B cell (primary cell): ENCODE measurements around the gene FKBP14. TPM values are rescaled to one million over a fixed set of nuclear protein-coding genes. Genes with fewer than 3 reads are reported as not detected.

Source experiments
- ATAC-seq: fragments of 200-7000 bp; cut with Tn5 transposase; one replicate; pipeline ENCODE4 v1.10.0; 2021; ENCODE audit warnings: low read depth, mild to moderate bottlenecking, moderate number of reproducible peaks, moderate library complexity
- CTCF ChIA-PET: fragments of 350-600 bp; sonication (Branson Sonifier 250); formaldehyde crosslinking; loops from one replicate; lab custom pipeline; 2021; ENCODE audit warnings: antibody characterized with exemption, inconsistent platforms; lab: Charles Lee
- POLR2A ChIA-PET: fragments of 350-600 bp; sonication (Branson Sonifier 250); formaldehyde crosslinking; loops from one replicate; lab custom pipeline; 2021; ENCODE audit warnings: antibody characterized with exemption; lab: Charles Lee
- DNase-seq: peaks from one replicate; pipeline ENCODE4 v3.0.0; 2013
- H2AFZ ChIP-seq: 2 replicates; pipeline ENCODE4 v1.6.1; 2012; ENCODE audit warnings: mild to moderate bottlenecking, low read depth, low read length; ENCODE audit not compliant: insufficient read depth, poor library complexity, severe bottlenecking
- H3K27ac ChIP-seq, 2 donors: 1 replicate in 1 of 2; 2 replicates in 1 of 2; pipeline ENCODE4 v1.5.1; 2012 to 2013; ENCODE audit warnings: low read length in 2 of 2, mild to moderate bottlenecking in 2 of 2, moderate library complexity in 1 of 2
- H3K27me3 ChIP-seq, 4 experiments: fragments of 200-600 bp in 1 of 4; sonication (generic) in 1 of 4; replicated peaks in 1 of 4; 1 replicate in 2 of 4; 2 replicates in 2 of 4; pipeline versions ENCODE4 v1.6.1 to v1.7.0; 2013 to 2016; ENCODE audit warnings: low read length in 3 of 4, mild to moderate bottlenecking in 2 of 4, mixed read lengths in 1 of 4, moderate library complexity in 1 of 4; ENCODE audit not compliant: insufficient read depth in 4 of 4, control insufficient read depth in 3 of 4; ENCODE audit errors: control extremely low read depth in 1 of 4
- H3K36me3 ChIP-seq, 2 experiments: replicated peaks in 1 of 2; 1 replicate in 1 of 2; 2 replicates in 1 of 2; pipeline versions ENCODE4 v1.6.1 to v1.7.1; 2013; ENCODE audit warnings: low read length in 1 of 2; ENCODE audit not compliant: insufficient read depth in 2 of 2, control insufficient read depth in 1 of 2; ENCODE audit errors: control extremely low read depth in 1 of 2, extremely low read depth in 1 of 2
- H3K4me1 ChIP-seq, 2 donors: fragments of 200-600 bp in 1 of 2; sonication (generic) in 1 of 2; 1 replicate in 1 of 2; 2 replicates in 1 of 2; pipeline versions ENCODE4 v1.5.1 to v1.6.1; 2013 to 2017; ENCODE audit warnings: low read length in 2 of 2; ENCODE audit not compliant: control insufficient read depth in 2 of 2, insufficient read depth in 2 of 2
- H3K4me2 ChIP-seq: replicated peaks from 2 replicates; pipeline ENCODE3; 2012; ENCODE audit warnings: mild to moderate bottlenecking, low read depth, low read length; ENCODE audit not compliant: poor library complexity, severe bottlenecking
- H3K4me3 ChIP-seq, 5 experiments: fragments of 200-600 bp in 1 of 5; sonication (generic) in 1 of 5; 1 replicate in 3 of 5; 2 replicates in 2 of 5; pipeline versions ENCODE4 v1.5.1 to v1.7.0; 2011 to 2016; ENCODE audit warnings: low read length in 4 of 5, mild to moderate bottlenecking in 4 of 5, low read depth in 2 of 5, control low read depth in 1 of 5, moderate library complexity in 1 of 5; ENCODE audit not compliant: insufficient read depth in 1 of 5; ENCODE audit errors: control extremely low read depth in 1 of 5, extremely low read depth in 1 of 5
- H3K79me2 ChIP-seq: fragments of 200-600 bp; sonication (generic); one replicate; pipeline ENCODE4 v1.6.0; 2016; ENCODE audit warnings: low read length; ENCODE audit not compliant: control insufficient read depth, insufficient read depth
- H3K9ac ChIP-seq: fragments of 200-600 bp; sonication (generic); 2 replicates; pipeline ENCODE4 v1.6.1; 2017; ENCODE audit warnings: mild to moderate bottlenecking, low read length, moderate library complexity
- H3K9me3 ChIP-seq, 3 donors: one replicate each; pipeline versions ENCODE4 v1.6.1 to v1.7.1; 2013; ENCODE audit warnings: low read length in 2 of 3; ENCODE audit not compliant: control insufficient read depth in 2 of 3, insufficient read depth in 1 of 3; ENCODE audit errors: control extremely low read depth in 1 of 3
- H4K20me1 ChIP-seq: 2 replicates; pipeline ENCODE4 v1.6.0; 2012; ENCODE audit warnings: mild to moderate bottlenecking, low read length; ENCODE audit not compliant: insufficient read depth, control insufficient read depth, poor library complexity, severe bottlenecking
- H3K27ac Mint-ChIP-seq: one replicate; pipeline ENCODE4 v1.8.0; 2021; ENCODE audit warnings: mixed read lengths
- H3K27me3 Mint-ChIP-seq: one replicate; pipeline ENCODE4 v1.8.0; 2021; ENCODE audit warnings: mixed read lengths
- H3K4me1 Mint-ChIP-seq: one replicate; pipeline ENCODE4 v1.8.0; 2021; ENCODE audit warnings: mixed read lengths
- H3K4me3 Mint-ChIP-seq: one replicate; pipeline ENCODE4 v1.8.0; 2021; ENCODE audit warnings: mixed read lengths
- H3K9me3 Mint-ChIP-seq: one replicate; pipeline ENCODE4 v1.8.0; 2022; ENCODE audit warnings: mixed read lengths; ENCODE audit not compliant: insufficient read depth
- EZH2 ChIP-seq: IDR thresholded peaks from 2 replicates; pipeline ENCODE4 v1.6.1; 2012; ENCODE audit warnings: borderline replicate concordance, low read depth, mild to moderate bottlenecking, moderate library complexity, low read length; ENCODE audit not compliant: insufficient read depth, poor library complexity, severe bottlenecking
- intact Hi-C: fragments of 100-400 bp; cut with micrococcal nuclease; formaldehyde crosslinking; loops from one replicate; pipeline ENCODE4 v1.10.0; 2022
- polyA plus RNA-seq: library from polyadenylated mRNA; depleted of rRNA; stranded (reverse); fragments of >200 nt; gene quantifications from 2 replicates; pipeline ENCODE4 v1.2.3, GENCODE V29; 2012
- total RNA-seq, 2 donors: library from RNA; stranded (reverse); fragments of 120-200 nt in 1 of 2; gene quantifications; 1 replicate in 1 of 2; 2 replicates in 1 of 2; pipeline versions ENCODE4 v1.2.3 to v1.2.4, GENCODE V29; 2013 to 2022
- TF ChIP-seq, protein P1 (sequence below): fragments of 200-600 bp; IDR thresholded peaks from one replicate; pipeline ENCODE4 v1.8.0; 2022; ENCODE audit warnings: antibody characterized with exemption, mild to moderate bottlenecking

Gene FKBP14
- total and polyA plus RNA-seq, 2 donors (not counting 1 experiment from before 2014, with no cell fraction given), result 2.8 to 4.2 TPM

DNA sequence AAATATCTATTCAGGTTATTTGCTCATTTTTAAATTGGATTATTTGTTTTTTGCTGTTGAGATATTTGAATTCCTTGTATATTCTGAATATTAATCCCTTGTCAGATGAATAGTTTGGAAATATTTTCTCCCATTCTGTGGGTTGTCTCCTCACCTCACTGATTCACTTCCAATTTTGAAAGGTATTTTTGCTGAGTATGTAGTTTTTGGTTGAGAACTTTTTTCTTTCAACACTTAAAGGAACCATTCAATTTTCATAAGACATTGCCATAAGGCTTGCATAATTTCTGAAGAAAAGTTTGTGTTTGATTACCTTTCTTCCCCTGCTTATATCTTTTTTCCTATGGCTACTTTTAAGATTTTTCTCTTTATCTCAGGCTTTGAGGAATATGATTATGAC lies 28.0 kb downstream of the FKBP14 start:
- Histone ChIP-seq H3K4me3 (no peak overlapping the region), H3K36me3 (no peaks in the 10 kb centered on the region), H4K20me1 (no peaks in the 10 kb centered on the region), H3K9ac (no peak overlapping the region), H3K79me2 (no peaks in the 10 kb centered on the region), H2AFZ (no peak overlapping the region), H3K4me1 (no peaks in the 10 kb centered on the region), H3K27ac (no peak overlapping the region), H3K27me3 (peaks cover 0 to 4% (median 0%) of the 10 kb centered on the region in 4 experiments), H3K4me2 (no peak overlapping the region), H3K9me3 (peaks cover 0 to 12% (median 9%) of the 10 kb centered on the region in 3 donors)
- no peak for DNase-seq
- no peaks in the 10 kb centered on the region for H3K4me1 Mint-ChIP-seq
- no peaks in the 10 kb centered on the region for H3K27me3 Mint-ChIP-seq
- peaks cover 5% of the 10 kb centered on the region for H3K9me3 Mint-ChIP-seq
- no peak for TF ChIP-seq EZH2
- TF ChIP-seq, protein P1, sequence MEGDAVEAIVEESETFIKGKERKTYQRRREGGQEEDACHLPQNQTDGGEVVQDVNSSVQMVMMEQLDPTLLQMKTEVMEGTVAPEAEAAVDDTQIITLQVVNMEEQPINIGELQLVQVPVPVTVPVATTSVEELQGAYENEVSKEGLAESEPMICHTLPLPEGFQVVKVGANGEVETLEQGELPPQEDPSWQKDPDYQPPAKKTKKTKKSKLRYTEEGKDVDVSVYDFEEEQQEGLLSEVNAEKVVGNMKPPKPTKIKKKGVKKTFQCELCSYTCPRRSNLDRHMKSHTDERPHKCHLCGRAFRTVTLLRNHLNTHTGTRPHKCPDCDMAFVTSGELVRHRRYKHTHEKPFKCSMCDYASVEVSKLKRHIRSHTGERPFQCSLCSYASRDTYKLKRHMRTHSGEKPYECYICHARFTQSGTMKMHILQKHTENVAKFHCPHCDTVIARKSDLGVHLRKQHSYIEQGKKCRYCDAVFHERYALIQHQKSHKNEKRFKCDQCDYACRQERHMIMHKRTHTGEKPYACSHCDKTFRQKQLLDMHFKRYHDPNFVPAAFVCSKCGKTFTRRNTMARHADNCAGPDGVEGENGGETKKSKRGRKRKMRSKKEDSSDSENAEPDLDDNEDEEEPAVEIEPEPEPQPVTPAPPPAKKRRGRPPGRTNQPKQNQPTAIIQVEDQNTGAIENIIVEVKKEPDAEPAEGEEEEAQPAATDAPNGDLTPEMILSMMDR, result no peak
- intact Hi-C loops, result no loop called here
- ChIA-PET POLR2A (no interaction called here), CTCF (no interaction called here)
- H3K4me3 Mint-ChIP-seq, result no peak overlapping the region
- H3K27ac Mint-ChIP-seq, result no peak overlapping the region
- ATAC-seq, result no peak

DNA sequence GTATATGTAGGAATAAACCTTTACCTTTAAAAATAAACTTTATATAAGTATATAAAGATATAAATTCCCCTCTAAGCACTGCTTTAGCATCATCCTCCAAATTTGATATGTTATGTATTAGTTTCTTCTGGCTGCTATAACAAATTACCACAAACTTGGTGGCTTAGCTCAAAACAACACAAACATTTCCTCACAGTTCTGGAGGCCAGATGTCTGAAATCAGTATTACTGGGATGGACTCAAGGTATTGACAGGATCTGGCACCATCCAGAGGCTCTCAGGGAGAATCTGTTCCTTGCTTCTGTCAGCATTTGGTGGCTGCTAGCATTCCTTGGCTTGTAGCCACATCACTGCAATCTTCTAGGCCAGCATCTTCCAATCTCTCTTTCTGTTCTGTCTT lies 30.2 kb downstream of the FKBP14 start:
- ChIA-PET POLR2A (no interaction called here), CTCF (no interaction called here)
- TF ChIP-seq EZH2, result no peak
- TF ChIP-seq, protein P1, result no peak
- no peaks in the 10 kb centered on the region for H3K36me3 ChIP-seq
- H4K20me1 ChIP-seq, result no peaks in the 10 kb centered on the region
- no peaks in the 10 kb centered on the region for H3K79me2 ChIP-seq
- no peak for ATAC-seq
- intact Hi-C loops, result no loop called here
- H3K9me3 ChIP-seq, result peaks cover 0 to 20% (median 20%) of the 10 kb centered on the region in 3 donors
- H3K4me1 Mint-ChIP-seq, result no peaks in the 10 kb centered on the region
- peaks cover 0 to 12% (median 0%) of the 10 kb centered on the region in 4 experiments for H3K27me3 ChIP-seq
- H3K4me3 Mint-ChIP-seq, result no peak overlapping the region
- no peak overlapping the region for H3K27ac ChIP-seq
- no peak overlapping the region for H3K27ac Mint-ChIP-seq
- no peaks in the 10 kb centered on the region for H3K4me1 ChIP-seq
- no peak overlapping the region for H3K9ac ChIP-seq
- no peaks in the 10 kb centered on the region for H3K27me3 Mint-ChIP-seq
- no peak for DNase-seq
- no peak overlapping the region for H2AFZ ChIP-seq
- H3K9me3 Mint-ChIP-seq, result peaks cover 5% of the 10 kb centered on the region
- H3K4me3 ChIP-seq, result no peak overlapping the region
- no peak overlapping the region for H3K4me2 ChIP-seq
